H54 (cell line): ENCODE data around the gene SUGCT.

Experiments used
- DNase-seq: peaks from one replicate; pipeline ENCODE4 v3.0.0; 2011; ENCODE audit warnings: low spot score, mixed read lengths; ENCODE audit not compliant: insufficient read length
- FAIRE-seq: peaks from 3 replicates; lab custom pipeline; 2011; peaks lifted over from hg19 to GRCh38; lab: Jason Lieb, UNC
- POLR2A ChIP-seq: IDR thresholded peaks from 2 replicates; pipeline ENCODE4 v1.6.1; 2011; ENCODE audit warnings: low read depth, mild to moderate bottlenecking, low read length

The SUGCT gene

DNA sequence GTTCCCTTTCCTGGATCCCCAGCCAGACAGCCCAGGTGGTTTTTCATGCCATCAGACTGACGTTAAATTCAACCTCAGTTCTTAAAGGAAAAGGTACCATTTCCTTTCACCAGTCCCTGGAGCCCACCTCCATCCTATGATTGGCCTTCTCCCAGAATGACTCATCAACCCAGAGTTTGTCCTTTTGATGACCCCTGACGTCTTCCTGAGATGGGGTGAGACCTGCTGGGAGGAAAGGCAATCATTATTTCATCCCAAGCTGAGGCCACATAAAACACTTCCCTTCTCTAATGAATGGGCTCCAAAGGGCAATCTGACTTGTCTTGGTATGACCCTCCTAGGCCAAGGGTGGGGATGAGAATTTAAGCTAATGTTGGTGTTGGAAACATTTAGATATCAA lies 750.7 kb downstream of the SUGCT start:
- DNase-seq (peak; percentile 18), FAIRE-seq (no peak)
- no peak for TF ChIP-seq POLR2A

DNA sequence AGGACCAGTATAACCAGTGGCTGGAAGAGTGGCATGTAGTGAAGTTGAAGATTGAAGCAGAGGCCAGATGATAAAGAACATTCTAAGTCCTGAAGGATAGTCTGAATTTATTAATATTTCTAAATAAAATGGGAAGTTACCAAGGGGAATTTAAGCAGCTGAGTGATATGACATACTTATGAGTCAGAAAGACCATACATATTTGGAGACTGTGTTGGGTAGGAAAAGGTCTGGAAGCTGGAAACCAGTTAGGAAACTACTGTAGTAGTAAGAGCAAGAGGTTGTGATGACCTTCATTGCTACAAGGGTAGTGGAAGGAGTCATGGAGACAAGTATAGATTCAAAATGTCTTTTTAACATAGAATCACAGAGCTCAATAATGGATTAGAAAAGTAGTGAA lies 752.3 kb downstream of the SUGCT start:
- DNase-seq: no peak
- TF ChIP-seq POLR2A: no peak
- no peak for FAIRE-seq

DNA sequence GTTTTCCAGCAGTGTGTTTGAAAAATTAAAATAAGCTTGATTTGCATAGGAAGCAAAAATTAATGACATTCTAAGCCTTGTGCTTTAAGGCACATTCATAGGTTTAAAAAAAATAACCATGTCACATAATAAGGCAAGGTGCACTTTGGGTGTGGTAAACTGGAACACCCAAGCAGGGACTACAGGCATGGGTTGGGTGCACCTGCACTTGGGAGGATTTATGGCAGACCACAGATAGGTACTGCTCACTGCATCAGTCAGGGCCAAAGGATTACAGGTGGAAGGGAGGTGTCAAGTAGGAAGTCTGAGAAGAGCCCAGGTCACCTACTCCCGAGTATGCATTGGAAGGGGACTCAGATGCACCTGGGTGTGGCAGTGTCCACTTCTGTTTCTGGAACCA lies 753.7 kb downstream of the SUGCT start:
- no peak for FAIRE-seq
- DNase-seq: no peak
- TF ChIP-seq POLR2A: no peak

DNA sequence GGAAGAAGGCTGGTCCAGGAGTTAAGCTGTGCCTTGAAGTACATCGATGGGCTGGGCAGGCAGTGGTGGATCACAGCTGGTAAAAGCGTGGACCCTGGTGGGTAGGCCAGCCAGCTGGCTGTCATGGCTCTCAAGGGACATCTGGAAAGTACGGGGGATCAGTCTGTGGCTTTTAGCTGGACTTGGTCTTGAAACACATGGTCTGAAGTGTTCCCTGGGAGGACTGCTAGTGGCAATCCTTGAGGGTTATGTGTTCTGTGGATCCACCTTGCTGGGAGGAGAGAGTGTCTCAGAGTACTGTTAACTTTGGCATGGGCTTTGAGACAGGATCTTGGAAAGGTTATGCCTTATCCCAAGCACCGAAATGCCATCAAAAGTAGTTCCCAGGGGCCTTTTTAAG lies 754.3 kb downstream of the SUGCT start:
- no peak for FAIRE-seq
- TF ChIP-seq POLR2A: no peak
- no peak for DNase-seq

DNA sequence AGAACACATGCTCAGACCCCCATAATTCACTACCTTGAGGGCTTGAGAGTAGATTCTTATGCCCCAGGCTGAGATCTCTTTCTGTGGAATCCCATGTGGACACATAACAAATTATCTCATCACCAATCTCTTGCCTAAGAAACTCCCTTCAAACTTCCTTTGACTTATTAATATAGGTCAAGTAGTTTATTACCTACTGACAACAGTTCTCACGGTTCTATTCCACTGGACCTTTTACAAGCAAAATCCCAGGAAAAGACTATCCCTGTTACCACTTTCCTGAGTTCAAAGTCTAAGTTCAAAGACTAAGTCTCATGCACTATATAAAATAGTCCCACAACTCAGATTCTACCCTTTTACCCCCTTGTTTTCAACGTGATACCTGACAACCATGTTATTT lies 754.7 kb downstream of the SUGCT start:
- TF ChIP-seq POLR2A: no peak
- DNase-seq (no peak), FAIRE-seq (no peak)

DNA sequence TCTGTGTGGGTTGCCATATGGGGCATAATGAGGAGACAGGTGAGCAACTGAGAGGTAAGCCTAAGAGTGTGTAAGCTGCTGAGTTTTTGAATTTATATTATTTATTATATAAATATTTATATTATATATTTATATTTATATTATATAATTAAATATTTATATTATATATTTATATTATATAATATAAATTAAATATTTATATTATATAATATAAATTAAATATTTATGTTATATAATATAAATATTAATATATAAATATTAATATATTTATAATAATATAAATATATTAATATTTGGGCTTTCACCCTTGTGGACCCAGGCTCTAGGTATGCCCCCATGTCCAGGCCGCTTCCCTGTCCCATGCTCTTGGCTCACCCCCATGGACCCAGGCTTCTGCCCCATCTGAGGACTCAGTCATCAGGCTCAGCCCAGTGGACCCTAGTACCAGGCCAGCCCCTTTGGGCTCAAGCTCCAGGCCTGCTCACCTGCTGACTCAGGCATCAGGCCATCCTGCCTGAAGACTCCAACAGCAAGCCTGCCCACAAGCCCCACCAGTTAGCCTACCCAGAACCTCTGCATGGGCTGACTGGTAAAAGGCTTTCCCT lies 755.4 kb downstream of the SUGCT start:
- no peak for FAIRE-seq
- TF ChIP-seq POLR2A: no peak
- no peak for DNase-seq

DNA sequence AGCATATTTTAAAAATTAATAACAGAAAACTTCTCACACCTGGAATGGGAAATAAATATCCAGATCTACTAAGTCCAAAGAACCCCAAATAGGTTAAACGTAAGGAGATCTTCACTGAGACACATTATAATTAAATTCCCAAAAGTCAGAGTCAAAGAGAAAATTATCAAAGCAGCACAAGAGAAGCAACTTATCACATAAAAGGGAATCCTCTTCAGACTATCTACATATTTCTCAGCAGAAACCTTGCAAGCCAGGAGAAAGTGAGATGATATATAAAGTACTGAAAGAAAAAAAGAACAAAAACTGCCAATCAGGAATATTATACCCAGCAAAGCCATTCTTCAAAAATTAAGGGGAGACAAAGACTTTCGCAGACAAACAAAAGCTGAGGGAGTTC lies 756.4 kb downstream of the SUGCT start:
- no peak for DNase-seq
- TF ChIP-seq POLR2A: no peak
- FAIRE-seq: no peak

DNA sequence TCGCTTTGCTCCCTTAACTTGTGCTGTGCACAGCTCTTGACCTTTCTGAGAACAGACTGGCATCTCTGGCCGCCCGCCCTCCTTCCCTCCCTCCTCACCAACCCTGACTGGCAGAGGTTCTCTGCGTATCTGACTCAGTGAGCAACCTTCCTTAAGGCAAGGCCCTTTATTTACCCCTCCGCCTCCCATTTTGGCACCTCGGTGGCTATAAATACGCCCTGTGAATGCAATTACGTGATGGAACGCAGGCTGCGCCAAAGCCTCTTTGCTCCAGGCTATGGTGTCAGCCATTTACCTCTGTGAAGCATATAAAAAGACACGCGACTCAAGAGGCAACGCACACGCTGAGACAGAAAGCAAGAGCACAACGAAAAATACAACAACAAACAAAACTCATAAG lies 764.3 kb downstream of the SUGCT start:
- TF ChIP-seq POLR2A: no peak
- FAIRE-seq: no peak
- DNase-seq: no peak

DNA sequence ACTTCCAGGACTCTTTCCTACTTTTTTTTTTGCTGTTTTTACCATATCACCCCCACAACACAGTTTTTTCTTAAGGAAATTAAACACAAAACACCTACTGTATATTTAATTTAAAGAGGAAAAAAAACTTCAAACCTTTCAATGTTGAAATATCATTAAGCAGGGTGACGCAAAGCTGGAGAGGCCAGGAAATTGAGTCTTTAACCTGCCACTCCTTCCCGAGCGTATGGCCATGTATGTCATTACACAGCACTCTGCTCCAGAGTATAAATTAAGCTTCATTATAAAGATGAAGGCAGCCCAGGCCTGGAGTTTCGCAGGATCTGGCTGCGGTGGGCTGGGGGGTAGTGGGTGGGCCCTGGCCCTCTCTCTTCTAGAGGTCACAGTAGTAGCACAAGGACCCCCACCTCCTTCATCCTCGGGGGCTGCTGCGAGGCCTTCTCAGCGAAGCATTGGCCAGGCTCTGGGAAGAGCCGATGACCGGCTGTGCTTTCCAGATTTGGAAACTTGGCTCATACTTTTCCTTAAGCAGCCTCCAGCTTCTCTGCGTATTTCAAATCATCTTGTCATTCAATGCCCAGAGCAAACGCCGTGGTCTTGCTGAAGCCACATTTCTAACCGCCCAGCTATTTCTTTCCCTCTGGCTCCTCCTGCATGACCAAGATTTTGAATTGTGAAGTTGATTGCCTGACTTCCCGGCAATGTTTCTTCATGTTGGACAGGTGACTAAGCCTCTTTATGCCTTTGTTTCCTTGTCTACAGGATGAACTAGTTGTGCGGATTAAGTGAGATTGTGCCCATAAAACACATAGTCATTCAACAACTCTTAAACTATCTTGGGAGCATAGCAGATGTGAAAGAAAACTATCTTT lies 765.1 kb downstream of the SUGCT start:
- TF ChIP-seq POLR2A: no peak
- DNase-seq (no peak), FAIRE-seq (no peak)

DNA sequence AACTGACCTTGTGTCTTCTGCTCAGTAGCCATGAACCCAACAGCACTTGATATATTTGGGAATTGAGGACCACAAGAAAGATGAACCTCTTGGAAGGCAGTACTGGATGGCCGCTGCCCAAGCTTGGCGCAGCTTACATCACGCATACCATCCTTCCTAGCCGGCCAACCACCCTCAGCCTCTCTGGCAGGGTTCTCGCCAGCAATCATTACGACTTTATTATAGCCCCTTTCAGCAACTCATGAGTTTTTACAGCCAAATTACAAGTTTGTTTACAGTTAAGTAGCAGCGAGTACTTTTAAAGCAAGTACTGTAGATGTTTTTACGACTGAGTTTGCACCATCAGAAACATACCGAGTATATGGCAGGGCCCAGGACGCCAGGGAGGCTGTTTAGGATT lies 769.1 kb downstream of the SUGCT start:
- DNase-seq: no peak
- FAIRE-seq: no peak
- TF ChIP-seq POLR2A: no peak

DNA sequence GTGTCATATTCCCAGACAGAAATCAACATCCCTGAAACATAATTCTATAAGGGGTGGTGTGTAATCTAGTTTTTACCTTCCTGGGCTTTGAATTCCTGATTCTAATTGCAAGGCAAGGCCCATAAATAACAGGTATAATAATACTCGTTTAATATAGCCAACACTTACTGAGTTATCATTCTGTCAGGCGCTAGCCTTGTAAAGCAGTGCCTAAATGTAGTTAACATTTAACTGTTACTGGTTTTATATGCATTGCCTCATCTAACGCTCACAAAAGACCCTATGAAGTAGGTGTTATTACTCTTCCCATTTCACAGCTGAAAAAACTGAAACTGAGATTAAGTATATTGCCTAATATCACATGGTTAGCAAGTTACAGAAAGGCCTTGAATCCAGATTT lies 772.5 kb downstream of the SUGCT start:
- no peak for TF ChIP-seq POLR2A
- FAIRE-seq (no peak), DNase-seq (no peak)

DNA sequence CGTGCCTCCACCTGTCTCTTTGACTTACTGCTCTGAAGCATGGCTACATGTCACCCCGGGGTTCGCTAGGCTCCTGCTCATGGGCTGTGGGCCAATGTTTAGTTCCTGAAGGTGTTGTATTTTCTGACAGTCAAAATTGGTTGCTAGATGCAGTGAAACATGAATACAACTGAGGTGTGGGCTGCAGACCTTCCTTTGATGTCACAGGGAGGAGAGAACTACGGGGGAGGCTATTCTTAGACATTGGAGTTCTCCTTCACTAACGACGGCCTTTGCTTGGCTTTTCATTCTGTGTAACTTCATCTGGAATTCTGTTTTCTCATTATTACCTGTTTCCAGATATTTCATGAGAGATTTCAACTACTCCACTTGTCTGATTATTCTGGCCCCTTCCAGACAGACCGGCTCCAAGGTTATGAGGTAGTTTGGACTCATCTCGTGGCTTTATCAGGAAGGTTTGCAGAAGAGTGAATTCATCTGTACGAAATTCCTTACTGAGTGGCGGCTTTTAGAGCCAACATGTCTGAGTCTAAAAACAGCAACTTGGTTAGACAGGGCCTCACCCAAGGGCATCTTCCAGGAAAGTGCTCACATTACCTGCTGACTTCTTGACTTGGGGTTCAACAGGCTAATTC lies 774.7 kb downstream of the SUGCT start:
- FAIRE-seq (no peak), DNase-seq (no peak)
- TF ChIP-seq POLR2A: no peak
